ENCODE data around the gene ZDHHC3.

ZDHHC3 gene

DNA sequence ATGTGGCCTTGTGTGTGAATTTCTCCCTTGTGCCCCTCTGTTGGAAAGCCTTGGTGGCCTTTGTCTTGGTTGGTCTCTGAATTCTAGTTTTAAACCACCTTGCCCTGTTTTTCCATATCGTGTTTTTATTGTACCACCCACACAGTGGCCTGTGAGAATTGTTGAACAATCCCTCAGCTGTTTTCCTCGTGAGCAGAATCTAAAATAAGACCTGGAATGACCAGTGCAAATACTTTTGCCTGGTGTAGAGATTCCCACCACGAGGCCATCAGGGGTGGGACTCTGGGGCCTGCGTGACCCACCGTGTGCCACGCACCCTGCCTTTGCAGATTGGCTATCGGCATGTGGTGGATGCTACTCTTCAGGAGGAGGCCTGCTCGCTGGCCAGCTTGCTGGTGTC, 31.1 kb upstream of the ZDHHC3 start:
- H3K4me1 ChIP-seq (ENCODE audit: insufficient read depth, low read length, severe bottlenecking), result no peaks in the 10 kb centered on the region
- 0 out of 2 replicates have a peak, but pooled peaks cover 3% of the 10 kb centered on the region for H3F3A ChIP-seq (ENCODE audit: insufficient read depth, low read length)
- no peak overlapping the region for H2AFZ ChIP-seq (ENCODE audit: low read length)
- no peaks in the 10 kb centered on the region for H3K79me2 ChIP-seq (ENCODE audit: insufficient read depth, low read length)
- TF ChIP-seq, protein P1, sequence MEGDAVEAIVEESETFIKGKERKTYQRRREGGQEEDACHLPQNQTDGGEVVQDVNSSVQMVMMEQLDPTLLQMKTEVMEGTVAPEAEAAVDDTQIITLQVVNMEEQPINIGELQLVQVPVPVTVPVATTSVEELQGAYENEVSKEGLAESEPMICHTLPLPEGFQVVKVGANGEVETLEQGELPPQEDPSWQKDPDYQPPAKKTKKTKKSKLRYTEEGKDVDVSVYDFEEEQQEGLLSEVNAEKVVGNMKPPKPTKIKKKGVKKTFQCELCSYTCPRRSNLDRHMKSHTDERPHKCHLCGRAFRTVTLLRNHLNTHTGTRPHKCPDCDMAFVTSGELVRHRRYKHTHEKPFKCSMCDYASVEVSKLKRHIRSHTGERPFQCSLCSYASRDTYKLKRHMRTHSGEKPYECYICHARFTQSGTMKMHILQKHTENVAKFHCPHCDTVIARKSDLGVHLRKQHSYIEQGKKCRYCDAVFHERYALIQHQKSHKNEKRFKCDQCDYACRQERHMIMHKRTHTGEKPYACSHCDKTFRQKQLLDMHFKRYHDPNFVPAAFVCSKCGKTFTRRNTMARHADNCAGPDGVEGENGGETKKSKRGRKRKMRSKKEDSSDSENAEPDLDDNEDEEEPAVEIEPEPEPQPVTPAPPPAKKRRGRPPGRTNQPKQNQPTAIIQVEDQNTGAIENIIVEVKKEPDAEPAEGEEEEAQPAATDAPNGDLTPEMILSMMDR (IDR thresholded peaks at IDR 0.05; ENCODE audit: low read length), result no peak
- TF ChIP-seq EZH2 (IDR thresholded peaks at IDR 0.05; ENCODE audit: borderline replicate concordance, low read length), result no peak
- H4K20me1 ChIP-seq (ENCODE audit: insufficient read depth, low read length), result no peaks in the 10 kb centered on the region
- H3K9me3 ChIP-seq (ENCODE audit: low read length), result peaks cover 2% of the 10 kb centered on the region; the same call in 1 of the 2 replicates
- no peak overlapping the region for H3K9ac ChIP-seq (ENCODE audit: low read length)
- H3K27ac ChIP-seq (ENCODE audit: low read depth, low read length, poor library complexity, severe bottlenecking), result no peak overlapping the region
- no peak overlapping the region for H3K4me2 ChIP-seq (ENCODE audit: low read length)
- H3K4me3 ChIP-seq (ENCODE audit: low read depth, low read length, poor library complexity, severe bottlenecking), result no peak overlapping the region
- H3K9me2 ChIP-seq (ENCODE audit: low read depth, low read length), result no peaks in the 10 kb centered on the region
- H3K36me3 ChIP-seq (ENCODE audit: insufficient read depth, low read length), result peaks cover 82% of the 10 kb centered on the region
- H3K27me3 ChIP-seq (ENCODE audit: insufficient read depth, low read length), result no peaks in the 10 kb centered on the region

DNA sequence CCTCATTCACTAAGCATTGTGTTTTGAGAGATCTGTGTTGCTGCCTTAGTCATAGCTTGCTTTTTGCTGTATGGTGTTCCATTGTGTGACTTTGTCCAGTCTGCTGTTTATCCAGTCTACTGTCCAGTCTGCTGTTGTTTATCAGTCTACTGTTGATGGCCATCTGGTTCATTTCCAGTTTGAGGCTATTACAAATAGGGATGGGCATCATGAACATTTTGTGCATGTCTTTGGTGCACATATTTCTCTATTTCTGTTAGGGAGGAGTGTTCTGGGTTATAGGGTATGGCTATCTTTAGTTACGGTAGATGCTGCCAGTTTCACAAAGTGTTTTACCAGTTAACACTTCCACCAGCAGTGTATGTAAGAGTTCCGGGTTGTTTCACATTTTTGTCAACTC, 27.9 kb upstream of the ZDHHC3 start:
- peaks cover 2% of the 10 kb centered on the region; the same call in 1 of the 2 replicates for H3K9me3 ChIP-seq (ENCODE audit: low read length)
- H3F3A ChIP-seq (ENCODE audit: insufficient read depth, low read length), result 0 out of 2 replicates have a peak, but pooled peaks cover 3% of the 10 kb centered on the region
- H3K27me3 ChIP-seq (ENCODE audit: insufficient read depth, low read length), result no peaks in the 10 kb centered on the region
- no peaks in the 10 kb centered on the region for H3K79me2 ChIP-seq (ENCODE audit: insufficient read depth, low read length)
- no peak overlapping the region for H3K9ac ChIP-seq (ENCODE audit: low read length)
- H3K4me3 ChIP-seq (ENCODE audit: low read depth, low read length, poor library complexity, severe bottlenecking), result no peak overlapping the region
- no peaks in the 10 kb centered on the region for H3K9me2 ChIP-seq (ENCODE audit: low read depth, low read length)
- no peak overlapping the region for H2AFZ ChIP-seq (ENCODE audit: low read length)
- H3K27ac ChIP-seq (ENCODE audit: low read depth, low read length, poor library complexity, severe bottlenecking), result no peak overlapping the region
- TF ChIP-seq, protein P1 (IDR thresholded peaks at IDR 0.05; ENCODE audit: low read length), result no peak
- no peak for TF ChIP-seq EZH2 (IDR thresholded peaks at IDR 0.05; ENCODE audit: borderline replicate concordance, low read length)
- no peak overlapping the region for H3K4me2 ChIP-seq (ENCODE audit: low read length)
- H3K36me3 ChIP-seq (ENCODE audit: insufficient read depth, low read length), result peaks cover 87% of the 10 kb centered on the region
- H3K4me1 ChIP-seq (ENCODE audit: insufficient read depth, low read length, severe bottlenecking), result no peaks in the 10 kb centered on the region
- no peaks in the 10 kb centered on the region for H4K20me1 ChIP-seq (ENCODE audit: insufficient read depth, low read length)

DNA sequence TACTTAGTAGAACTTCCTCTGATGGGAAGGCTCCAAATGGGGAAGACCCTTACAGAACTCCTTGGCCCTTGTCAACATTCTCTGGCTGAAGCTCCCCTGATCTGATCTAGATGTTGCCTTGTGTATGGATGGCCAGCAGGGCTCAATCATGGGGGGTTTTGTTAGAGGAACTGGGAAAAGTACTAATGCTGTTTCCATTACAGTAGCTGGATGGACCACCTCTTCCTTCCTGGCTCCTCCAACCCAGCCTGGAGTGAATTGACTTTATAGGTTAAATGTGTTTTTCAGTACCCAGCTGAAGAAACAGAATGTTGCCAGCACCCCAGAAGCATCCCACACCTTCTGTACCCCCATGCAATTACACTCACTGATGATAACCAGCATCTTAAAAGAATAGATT, 27.4 kb upstream of the ZDHHC3 start:
- H3K9ac ChIP-seq (ENCODE audit: low read length), result no peak overlapping the region
- H4K20me1 ChIP-seq (ENCODE audit: insufficient read depth, low read length), result no peaks in the 10 kb centered on the region
- no peak overlapping the region for H3K27ac ChIP-seq (ENCODE audit: low read depth, low read length, poor library complexity, severe bottlenecking)
- H3K27me3 ChIP-seq (ENCODE audit: insufficient read depth, low read length), result no peaks in the 10 kb centered on the region
- no peak overlapping the region for H3K4me2 ChIP-seq (ENCODE audit: low read length)
- 0 out of 2 replicates have a peak, but pooled peaks cover 3% of the 10 kb centered on the region for H3F3A ChIP-seq (ENCODE audit: insufficient read depth, low read length)
- H3K4me1 ChIP-seq (ENCODE audit: insufficient read depth, low read length, severe bottlenecking), result no peaks in the 10 kb centered on the region
- no peak overlapping the region for H3K4me3 ChIP-seq (ENCODE audit: low read depth, low read length, poor library complexity, severe bottlenecking)
- no peak overlapping the region for H2AFZ ChIP-seq (ENCODE audit: low read length)
- TF ChIP-seq, protein P1 (IDR thresholded peaks at IDR 0.05; ENCODE audit: low read length), result no peak
- no peak for TF ChIP-seq EZH2 (IDR thresholded peaks at IDR 0.05; ENCODE audit: borderline replicate concordance, low read length)
- no peaks in the 10 kb centered on the region for H3K79me2 ChIP-seq (ENCODE audit: insufficient read depth, low read length)
- no peaks in the 10 kb centered on the region for H3K9me2 ChIP-seq (ENCODE audit: low read depth, low read length)
- H3K9me3 ChIP-seq (ENCODE audit: low read length), result peaks cover 2% of the 10 kb centered on the region; the same call in 1 of the 2 replicates
- H3K36me3 ChIP-seq (ENCODE audit: insufficient read depth, low read length), result peaks cover 87% of the 10 kb centered on the region

Data from OCI-LY1 (cell line).